GM11168 (cell line): ENCODE results near the gene RAB17.

Source experiments
- in situ Hi-C: fragments of 300-500 bp; cut with MboI; formaldehyde crosslinking; loops from one replicate; pipeline ENCODE4 v1.12.0; 2022; ENCODE audit warnings: low sequenced_read_pairs; ENCODE audit not compliant: unreplicated experiment

RAB17 gene

DNA sequence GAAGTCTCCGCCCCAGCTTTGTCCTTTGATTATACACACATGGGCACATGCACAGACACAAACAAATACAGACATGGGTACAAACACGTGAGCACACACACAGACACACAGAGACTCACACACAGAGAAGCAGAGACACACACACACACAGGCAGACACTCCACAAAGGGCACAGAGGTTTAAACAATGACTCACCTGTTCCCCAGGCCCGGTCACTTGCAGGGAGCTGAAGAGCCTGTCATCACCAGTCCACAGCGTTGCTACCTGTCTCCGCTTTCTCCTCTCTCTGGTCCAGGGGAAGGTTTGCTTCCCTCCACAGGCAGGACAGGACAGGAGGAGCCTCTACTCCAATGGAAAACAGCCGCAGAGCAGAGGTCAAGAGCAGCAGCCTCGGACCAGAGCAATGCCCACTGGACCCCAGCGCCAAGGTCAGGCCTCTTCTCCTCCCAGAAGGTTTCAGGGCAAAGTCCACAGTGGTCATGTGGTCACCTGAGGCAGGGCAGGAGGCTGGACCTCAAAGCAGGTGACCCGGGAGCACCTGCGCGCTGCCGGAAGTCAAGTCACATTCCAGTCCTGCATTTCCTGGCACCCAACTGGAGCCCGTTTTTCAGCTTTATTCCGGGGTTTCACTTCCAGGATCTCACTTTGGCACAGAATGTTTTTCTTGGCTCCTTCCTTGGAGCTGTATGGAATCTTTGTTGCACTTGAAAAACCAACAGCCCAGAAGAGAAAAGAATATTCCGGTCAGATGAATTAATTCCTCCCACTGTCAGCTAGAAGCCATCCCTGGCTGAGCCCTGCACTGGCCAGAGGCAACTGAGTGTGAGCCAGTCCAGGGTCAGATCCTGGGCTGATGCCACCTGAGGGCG lies at the start of gene RAB17:
Gene RAB17 (minus strand): TSS at position 463 of the 869 bp plus-strand sequence. CDS start 4,580 bp downstream, outside the sequence.
- in situ Hi-C loops, result no loop called here

DNA sequence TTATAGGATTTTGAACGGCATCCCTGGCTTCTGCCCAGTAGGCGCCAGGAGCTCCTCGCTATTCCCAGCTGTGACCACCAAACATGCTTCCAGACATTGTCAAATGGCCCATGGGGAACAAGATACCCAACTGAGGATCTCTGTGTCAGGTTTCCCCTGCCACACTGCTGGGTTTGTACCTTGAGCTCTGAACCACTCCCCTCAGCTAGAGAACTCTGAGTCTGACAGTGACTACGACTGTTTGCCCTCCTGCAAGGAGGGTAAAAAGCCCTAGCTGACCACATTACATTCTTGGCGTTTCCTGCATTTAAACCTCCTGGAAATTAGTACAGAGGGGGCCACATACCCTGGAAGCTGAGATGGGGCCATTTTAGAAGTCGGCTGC lies 49.3 kb upstream of the RAB17 start:
- in situ Hi-C loops, result loop anchor here (5.0 kb wide), 1 partner anchor 32 kb away; no protein-coding TSS in a partner anchor

DNA sequence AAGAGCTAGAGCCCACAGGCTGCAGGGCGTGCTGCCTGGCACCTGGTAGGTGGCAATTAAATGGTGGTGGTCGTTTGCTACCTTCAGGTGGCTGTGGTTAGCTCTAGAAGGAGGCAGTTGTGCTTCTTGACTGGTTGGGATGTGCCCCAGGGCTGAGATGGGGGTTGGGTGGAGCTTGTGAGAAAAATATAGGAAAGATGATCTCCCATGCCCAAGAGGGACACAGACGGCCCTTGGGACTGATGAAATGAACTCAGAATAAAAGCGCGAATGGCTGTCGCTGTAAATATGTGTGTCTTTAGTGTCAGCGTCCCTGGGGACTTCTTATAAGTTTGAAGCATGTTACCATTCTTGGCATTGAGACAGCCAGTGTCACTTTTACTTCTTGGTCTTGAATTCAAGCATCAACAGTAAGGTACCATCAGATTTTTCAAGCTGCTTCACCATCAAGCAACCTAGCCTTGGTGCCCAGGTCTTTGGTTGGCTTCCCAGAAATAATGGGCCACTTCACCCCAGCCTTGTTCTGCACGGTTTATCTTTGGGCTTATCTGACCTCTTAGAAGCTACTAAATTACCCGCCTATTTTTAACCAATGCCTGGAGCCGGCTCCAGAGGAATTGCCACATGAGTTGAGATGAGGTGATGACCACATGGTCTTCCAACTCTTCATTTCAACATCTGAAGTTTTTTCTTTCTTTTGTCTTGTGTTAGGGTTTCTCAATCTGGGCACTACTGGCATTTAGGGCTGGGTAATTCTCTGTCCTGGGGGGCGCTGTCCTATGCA lies 48.7 kb upstream of the RAB17 start:
- in situ Hi-C loops, result loop anchor here (5.0 kb wide), 1 partner anchor 33 kb away; no protein-coding TSS in a partner anchor

- in situ Hi-C loops, result loop anchor here (5.0 kb wide), 1 partner anchor 34 kb away; no protein-coding TSS in a partner anchor
Observed at GRCh38 chr2:237638176-237638575, 47.6 kb upstream of the RAB17 start.

- in situ Hi-C loops, result loop anchor here (5.0 kb wide), 1 partner anchor 35 kb away; no protein-coding TSS in a partner anchor
Observed at GRCh38 chr2:237637429-237638135, 47.0 kb upstream of the RAB17 start.

- in situ Hi-C loops, result loop anchor here (5.0 kb wide), 1 partner anchor 36 kb away; no protein-coding TSS in a partner anchor
Observed at GRCh38 chr2:237636578-237636977, 46.0 kb upstream of the RAB17 start.

- in situ Hi-C loops, result no loop called here
Observed at GRCh38 chr2:237633061-237633561, 42.6 kb upstream of the RAB17 start.

- in situ Hi-C loops, result no loop called here
Observed at GRCh38 chr2:237631801-237632585, 41.5 kb upstream of the RAB17 start.

DNA sequence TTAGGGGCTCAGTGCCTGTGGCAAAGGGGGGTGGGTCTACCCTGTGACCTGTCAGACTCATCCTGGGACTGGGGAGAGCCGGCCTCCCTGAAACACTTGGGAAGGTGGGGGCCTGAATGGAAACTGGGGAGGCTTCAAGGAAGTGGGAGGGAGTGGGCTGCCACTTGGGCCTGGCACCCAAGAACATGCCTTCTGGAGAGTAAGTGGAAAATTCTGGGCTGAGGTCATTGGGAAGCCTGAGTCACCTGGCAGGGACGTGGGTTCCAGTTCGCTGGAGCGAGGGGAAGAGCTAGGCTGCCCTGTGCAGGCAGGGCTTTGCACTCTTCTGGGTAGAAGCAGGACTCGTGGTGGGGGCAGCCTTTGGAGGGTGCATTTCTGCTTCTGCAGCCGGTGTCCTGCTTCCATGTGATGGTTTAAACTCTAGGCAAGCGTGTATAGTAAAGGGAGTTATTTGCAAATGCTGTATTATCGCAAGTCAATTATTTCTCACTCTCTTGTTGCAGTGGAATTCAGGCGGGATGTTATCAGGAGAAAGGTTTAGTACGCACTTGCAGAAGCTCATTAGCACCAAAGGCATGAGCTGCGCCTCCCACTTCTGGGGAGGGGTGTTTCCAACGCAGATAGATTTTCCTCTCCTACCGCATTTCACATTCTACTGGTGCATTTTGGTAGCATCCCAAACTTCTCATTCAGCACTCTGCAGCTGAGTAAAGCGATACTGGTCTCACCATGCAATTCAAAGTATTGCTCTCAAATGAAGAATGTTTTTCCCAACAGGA lies 40.7 kb upstream of the RAB17 start:
- in situ Hi-C loops, result no loop called here

- in situ Hi-C loops, result no loop called here
Observed at GRCh38 chr2:237630216-237631000, 39.9 kb upstream of the RAB17 start.

GRCh38 chr2:237629739-237630138 lies 39.2 kb upstream of the RAB17 start:
- in situ Hi-C loops, result no loop called here

GRCh38 chr2:237629188-237629534 lies 38.6 kb upstream of the RAB17 start:
- in situ Hi-C loops, result no loop called here

GRCh38 chr2:237628247-237629187 lies 38.0 kb upstream of the RAB17 start:
- in situ Hi-C loops, result no loop called here

GRCh38 chr2:237627441-237628246 lies 37.1 kb upstream of the RAB17 start, which contains the start of gene LRRFIP1:
Gene LRRFIP1 (plus strand): TSS chr2:237627587. CDS start chr2:237627645, 58 bp downstream.
- in situ Hi-C loops, result no loop called here

GRCh38 chr2:237626813-237627440 lies 36.4 kb upstream of the RAB17 start:
- in situ Hi-C loops, result no loop called here

DNA sequence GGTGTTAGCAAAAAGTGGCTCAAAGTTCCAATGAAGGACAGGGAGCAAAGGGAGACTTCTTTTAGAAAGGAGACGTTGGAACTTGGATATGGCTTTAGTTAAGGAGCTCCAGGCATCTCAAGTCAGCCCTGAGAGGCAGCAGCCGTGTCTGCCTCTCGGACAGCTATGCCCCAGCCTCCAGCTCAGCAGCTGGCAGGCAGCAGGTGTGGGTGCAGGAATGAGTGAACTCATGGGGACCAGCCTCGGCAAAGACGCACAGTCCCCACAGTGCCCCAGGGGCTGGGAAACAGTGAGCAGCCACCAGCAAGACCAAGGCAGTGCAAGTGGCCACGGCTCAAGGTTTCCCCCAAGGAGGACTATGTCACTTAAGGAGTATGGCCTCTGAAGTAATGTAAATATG lies 35.2 kb upstream of the RAB17 start:
- in situ Hi-C loops, result no loop called here
